GM21390 (cell line): ENCODE measurements around the gene ZBTB45.
A peak's percentile ranks its signal among the peaks of the same experiment; 100 is the strongest.

Experiments
- ATAC-seq: cut with Tn5 transposase; IDR thresholded peaks from one replicate; pipeline ENCODE4 v1.9.1; 2021; ENCODE audit not compliant: unreplicated experiment

ZBTB45 gene

DNA sequence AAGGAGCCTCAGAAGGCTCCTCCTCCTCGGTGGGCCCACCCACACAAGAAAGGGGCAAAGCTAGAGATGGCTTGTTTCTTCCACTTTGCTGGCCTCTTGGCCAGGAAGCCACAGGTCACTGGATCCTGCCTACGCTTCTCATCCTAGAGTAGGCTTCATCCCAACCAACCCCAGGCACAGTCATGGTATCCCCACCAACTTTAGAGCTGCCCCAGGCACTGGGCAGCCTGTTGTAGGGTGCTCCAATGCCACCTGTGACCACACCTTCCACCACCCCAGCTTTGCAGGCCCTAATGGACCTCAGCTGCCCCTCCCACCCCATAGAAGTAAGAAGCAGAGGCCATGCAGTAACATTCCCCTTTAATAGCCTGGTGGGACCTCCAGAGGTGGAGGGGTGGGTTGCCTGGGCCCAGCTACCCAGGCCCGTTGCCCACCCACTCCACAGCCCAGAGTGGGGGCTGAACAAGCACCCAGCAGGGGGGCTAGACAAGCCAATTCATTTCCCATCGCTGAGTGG, 35.8 kb upstream of the ZBTB45 start:
- no peak for ATAC-seq

DNA sequence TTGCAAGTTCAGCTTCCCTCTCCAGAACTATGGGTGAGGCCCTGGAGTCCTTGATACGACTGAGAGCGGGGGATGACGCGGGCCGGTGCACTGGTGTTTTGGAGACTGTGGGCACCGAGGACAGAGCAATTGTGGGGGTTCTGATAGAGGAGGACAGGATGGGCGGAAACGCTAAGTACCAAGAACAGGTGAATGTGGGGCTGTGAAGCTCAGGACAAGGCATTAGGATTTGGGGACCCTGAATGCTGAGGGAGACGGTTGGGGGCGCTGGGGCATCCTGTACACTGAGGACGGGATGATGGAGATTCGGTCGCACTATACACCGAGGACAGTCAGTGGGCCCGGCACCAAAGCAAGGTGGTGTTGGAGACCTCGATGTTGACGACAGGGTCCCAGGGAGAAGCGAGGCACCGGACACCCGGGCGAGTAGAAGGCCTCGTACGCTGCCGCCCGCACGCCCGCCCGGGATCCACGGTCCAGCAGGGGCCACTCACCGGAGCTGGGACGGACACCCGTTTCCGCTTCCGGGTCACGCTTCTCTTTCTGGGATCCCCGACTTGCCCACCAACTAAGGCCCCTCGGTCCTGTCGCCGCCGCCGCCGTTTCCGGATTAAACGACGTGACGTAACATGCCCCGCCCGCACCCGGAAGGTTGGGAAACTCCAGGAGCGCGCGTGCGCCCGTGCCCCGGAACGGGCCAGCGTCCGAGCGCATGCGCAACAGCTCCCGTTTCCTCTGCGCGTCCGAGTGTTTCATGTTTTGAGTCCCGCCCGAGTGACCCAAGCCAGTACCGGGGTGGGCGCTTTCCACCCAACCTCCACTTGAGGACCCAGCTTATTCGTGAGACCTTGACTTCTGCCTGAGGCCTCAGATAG, 35.1 kb upstream of the ZBTB45 start, which contains the start of gene CHMP2A:
Gene CHMP2A, minus strand, starts transcription at position 612 of the 875 bp plus-strand sequence. CDS start 893 bp downstream, outside the sequence.
- ATAC-seq, result peak; percentile 27

GRCh38 chr19:58553799-58554493, 34.3 kb upstream of the ZBTB45 start:
- no peak for ATAC-seq

DNA sequence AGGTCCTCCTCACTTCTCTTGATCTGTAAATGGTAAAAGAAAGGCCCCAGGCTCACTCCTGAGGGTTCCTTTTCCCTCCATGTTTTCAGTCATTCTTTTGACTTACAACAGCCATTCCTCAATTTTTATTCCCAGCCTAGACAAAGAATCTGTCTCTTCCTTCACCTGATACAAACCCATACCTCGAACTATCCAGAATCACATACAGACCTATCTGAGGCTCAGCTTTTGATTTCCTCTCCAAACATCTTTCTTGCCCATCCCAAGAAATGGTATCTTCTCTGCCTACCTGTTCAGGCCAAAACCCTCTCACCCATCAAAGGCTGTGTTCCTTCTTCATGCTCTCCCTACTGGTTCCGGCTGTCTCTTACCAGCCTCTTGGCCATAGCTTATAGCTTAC, 33.0 kb upstream of the ZBTB45 start:
- no peak for ATAC-seq

DNA sequence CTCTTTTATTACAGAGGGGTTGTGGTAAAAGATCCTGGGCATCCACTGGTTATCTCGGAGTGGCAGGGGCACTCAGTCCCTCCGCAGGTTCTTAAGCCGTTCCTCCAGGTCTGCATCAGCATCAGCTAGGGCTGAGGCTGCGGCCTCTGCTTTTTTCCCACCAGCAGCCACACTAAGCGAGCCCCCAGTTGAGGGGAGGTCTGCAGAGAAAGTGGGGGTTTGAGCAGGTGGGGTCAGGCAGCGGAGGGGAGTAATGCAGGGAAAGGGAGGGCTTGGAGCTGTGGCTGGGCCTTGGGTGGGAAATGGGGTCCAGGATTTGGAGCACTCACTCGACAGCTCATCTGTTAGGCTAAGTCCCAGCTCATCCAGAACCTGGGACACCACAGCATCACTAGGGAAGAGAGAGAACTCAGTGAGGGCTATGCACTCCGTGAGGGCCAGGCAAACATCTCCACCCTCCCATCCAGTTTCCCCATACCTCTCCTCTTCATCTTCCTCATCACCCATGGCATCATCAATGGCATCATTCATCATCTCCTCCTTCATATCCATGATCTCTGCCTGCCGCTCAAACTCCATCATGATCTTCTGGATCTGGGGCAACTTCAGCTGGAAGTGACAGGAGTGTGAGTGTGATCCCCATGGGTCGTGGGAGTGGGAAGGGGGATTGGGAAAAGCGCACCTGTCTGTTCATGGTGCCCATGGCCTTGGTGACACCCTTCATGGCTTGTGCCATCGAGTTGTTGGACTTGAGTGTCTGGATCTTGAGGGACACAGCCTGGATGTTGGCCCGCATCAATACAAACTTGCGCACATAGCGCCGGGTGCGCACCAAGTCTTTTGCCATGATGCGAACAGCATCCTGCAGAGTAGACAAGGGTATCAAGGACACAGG, 32.2 kb upstream of the ZBTB45 start:
- ATAC-seq, result no peak

DNA sequence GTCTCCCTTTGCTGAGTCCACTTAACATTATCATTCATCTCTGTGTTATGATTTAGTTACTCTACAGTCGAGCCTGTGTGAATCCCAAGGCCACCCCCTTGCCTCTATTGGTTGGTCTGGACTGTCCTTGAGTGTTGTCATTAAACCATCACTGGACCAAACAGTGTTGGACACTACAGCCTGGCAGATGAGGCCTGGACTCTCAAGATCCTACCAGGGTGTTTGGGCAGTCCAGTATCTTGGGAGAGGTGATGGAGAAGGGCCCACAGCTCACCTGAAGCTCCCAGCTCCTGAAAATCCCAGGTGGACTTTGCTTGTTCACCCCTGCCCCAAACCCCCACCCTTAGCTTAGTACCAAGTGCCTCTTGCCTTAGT, 31.5 kb upstream of the ZBTB45 start:
- no peak for ATAC-seq

DNA sequence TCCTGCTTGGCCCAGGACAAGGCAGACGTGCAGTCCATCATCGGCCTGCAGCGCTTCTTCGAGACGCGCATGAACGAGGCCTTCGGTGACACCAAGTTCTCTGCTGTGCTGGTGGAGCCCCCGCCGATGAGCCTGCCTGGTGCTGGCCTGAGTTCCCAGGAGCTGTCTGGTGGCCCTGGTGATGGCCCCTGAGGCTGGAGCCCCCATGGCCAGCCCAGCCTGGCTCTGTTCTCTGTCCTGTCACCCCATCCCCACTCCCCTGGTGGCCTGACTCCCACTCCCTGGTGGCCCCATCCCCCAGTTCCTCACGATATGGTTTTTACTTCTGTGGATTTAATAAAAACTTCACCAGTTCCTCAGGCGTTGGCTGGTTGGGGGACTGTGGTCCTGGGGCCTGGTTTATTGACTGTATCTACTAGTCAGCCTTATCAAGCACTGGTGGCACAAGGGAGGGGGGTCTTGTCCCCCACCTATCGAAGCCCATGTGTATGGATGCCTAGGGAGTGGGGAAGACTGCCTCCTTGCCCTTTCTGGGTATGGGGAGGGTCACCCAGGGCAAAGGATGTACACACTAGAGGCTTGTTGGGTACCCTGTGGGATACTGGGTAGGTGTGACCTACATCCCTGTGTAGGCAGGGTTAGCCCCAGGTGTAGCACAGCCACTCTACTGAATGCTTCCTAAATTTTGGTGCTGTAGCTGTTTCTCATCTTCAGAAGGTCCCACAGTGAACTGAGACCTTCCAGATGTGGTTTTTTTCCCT, 30.9 kb upstream of the ZBTB45 start:
- no peak for ATAC-seq

GRCh38 chr19:58549664-58550361, 30.2 kb upstream of the ZBTB45 start:
- no peak for ATAC-seq

GRCh38 chr19:58548859-58549663, 29.5 kb upstream of the ZBTB45 start:
- no peak for ATAC-seq

DNA sequence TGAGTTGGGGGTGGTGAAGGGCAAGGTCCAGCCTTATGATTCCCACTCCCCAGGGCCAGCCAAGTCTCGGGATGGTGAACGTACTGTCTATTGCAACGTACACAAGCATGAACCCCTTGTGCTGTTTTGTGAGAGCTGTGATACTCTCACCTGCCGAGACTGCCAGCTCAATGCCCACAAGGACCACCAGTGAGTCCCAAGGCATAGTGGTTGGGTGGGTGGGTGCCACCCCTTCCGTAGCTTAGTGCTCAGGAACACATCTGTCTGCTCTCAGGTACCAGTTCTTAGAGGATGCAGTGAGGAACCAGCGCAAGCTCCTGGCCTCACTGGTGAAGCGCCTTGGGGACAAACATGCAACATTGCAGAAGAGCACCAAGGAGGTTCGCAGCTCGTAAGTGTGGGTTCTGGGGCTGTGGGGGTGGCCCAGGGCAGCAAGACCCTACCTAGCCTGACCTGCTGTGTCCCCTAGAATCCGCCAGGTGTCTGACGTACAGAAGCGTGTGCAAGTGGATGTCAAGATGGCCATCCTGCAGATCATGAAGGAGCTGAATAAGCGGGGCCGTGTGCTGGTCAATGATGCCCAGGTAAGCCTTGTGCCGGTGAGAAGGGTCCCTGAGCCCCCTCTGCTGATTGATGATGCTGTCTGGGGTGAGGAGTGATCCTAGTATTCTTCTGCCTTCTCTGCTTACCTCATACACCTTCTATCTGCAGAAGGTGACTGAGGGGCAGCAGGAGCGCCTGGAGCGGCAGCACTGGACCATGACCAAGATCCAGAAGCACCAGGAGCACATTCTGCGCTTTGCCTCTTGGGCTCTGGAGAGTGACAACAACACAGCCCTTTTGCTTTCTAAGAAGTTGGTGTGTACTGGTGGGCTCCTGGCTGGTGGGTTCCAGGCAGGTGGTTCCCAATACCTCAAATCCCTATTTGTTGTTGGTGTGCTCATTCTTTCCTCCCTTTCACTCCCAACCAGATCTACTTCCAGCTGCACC, 28.0 kb upstream of the ZBTB45 start:
- ATAC-seq, result no peak

DNA sequence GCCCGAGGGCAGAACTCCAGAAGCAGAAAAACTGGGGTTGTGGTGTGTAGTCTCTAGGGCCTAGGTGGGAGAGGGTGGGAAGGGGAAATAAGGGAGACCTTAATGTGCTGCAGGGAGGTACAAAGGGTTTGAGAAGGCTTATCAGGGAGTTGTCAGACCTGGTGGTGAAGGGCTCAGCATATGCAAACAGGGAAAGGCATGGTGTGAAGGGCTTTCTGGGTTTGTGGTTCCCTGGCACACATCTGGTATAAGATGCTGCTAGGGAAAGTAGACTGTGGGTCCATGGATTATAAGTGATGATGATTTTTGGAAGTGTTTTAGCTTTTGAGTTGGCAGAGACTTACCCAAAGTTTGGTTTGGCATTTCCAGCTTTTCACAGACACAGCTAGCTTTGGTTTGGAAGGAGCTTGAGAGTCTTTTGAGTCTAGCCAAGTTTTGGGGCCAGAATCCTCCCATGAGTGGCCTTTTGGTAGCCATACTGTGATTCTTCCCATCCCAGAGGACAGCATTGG, 26.5 kb upstream of the ZBTB45 start:
- ATAC-seq, result no peak

GRCh38 chr19:58545286-58546018, 25.8 kb upstream of the ZBTB45 start:
- ATAC-seq, result no peak

GRCh38 chr19:58544591-58545285, 25.1 kb upstream of the ZBTB45 start:
- ATAC-seq, result peak; percentile 44

DNA sequence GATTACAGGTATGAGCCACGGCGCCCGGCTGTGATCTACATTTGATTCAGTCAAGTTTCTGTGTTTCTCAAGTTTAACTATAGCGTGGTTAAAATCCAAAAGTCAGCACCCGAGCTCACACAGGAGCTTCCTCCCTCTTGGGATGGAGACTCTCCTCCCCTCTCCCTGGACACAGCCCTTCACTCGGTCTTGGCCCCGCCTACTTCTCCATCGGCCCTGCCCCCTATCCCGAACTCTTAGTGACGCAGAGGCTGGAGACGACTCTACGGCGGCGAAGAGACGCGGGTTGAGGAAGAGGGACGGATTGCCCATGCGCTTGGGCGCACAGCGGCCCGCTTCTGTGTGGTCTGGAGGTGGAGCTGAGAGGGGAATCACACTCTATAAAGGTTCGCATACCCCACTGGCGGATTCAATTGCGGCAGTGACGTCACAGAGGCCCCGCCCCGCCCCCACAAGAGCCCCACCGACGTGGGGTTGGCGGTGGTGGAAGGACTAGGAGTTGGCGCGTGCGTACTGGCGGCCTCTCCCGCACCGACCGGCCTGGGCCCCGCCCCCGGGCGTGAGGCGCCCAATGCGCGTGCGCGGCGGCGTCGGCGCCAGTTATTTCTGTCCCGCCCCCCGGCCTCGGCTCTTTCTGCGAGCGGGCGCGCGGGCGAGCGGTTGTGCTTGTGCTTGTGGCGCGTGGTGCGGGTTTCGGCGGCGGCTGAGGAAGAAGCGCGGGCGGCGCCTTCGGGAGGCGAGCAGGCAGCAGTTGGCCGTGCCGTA, 24.4 kb upstream of the ZBTB45 start, which contains the start of gene TRIM28:
Gene TRIM28, plus strand, starts transcription at position 239 of the 765 bp plus-strand sequence. CDS start 694 bp downstream, outside the sequence.
- peak; percentile 79 for ATAC-seq
